GM18861 (cell line): ENCODE data around the gene RING1.
A peak's percentile ranks its signal among the peaks of the same experiment; 100 is the strongest.

ENCODE experiments used
- ATAC-seq: cut with Tn5 transposase; IDR thresholded peaks from one replicate; pipeline ENCODE4 v1.9.1; 2021; ENCODE audit not compliant: unreplicated experiment

Gene RING1

GRCh38 chr6:33241968-33242367 is 33.7 kb downstream of the RING1 start:
- ATAC-seq, result no peak

- ATAC-seq, result no peak
These were observed 35.2 kb downstream of the RING1 start for GRCh38 chr6:33243476-33243875.

- ATAC-seq, result peak; percentile 42
These were observed 39.8 kb downstream of the RING1 start for GRCh38 chr6:33247977-33248642.

- ATAC-seq, result peak; percentile 1
These were observed 40.3 kb downstream of the RING1 start for GRCh38 chr6:33248643-33248931.

- peak; percentile 85 for ATAC-seq
These were observed 40.8 kb downstream of the RING1 start for GRCh38 chr6:33248932-33249731.

GRCh38 chr6:33249732-33250630 is 41.7 kb downstream of the RING1 start:
- ATAC-seq, result no peak

- no peak for ATAC-seq
These were observed 42.4 kb downstream of the RING1 start for GRCh38 chr6:33250731-33251130.

- no peak for ATAC-seq
These were observed 43.2 kb downstream of the RING1 start for GRCh38 chr6:33251395-33252012.

- no peak for ATAC-seq
These were observed 44.5 kb downstream of the RING1 start for GRCh38 chr6:33252759-33253158.

GRCh38 chr6:33254591-33254990 is 46.3 kb downstream of the RING1 start:
- ATAC-seq, result no peak

GRCh38 chr6:33259032-33259431 is 50.7 kb downstream of the RING1 start:
- no peak for ATAC-seq
